A549 treated with CORT108297 at 1 μM for 4 hours (cell line): ENCODE measurements around the gene SRRM2. TPM values are rescaled to one million over a fixed set of nuclear protein-coding genes. Genes with fewer than 3 reads are reported as not detected.

Experiments used
- total RNA-seq: library from RNA; stranded (reverse); fragments of 200-300 nt; extraction: Qiagen RNA extraction; gene quantifications from 5 replicates; pipeline ENCODE4 v1.2.3, GENCODE V29; 2022

Gene SRRM2
- total RNA-seq: 298 to 435 TPM (median 394 TPM) in 5 replicates

DNA sequence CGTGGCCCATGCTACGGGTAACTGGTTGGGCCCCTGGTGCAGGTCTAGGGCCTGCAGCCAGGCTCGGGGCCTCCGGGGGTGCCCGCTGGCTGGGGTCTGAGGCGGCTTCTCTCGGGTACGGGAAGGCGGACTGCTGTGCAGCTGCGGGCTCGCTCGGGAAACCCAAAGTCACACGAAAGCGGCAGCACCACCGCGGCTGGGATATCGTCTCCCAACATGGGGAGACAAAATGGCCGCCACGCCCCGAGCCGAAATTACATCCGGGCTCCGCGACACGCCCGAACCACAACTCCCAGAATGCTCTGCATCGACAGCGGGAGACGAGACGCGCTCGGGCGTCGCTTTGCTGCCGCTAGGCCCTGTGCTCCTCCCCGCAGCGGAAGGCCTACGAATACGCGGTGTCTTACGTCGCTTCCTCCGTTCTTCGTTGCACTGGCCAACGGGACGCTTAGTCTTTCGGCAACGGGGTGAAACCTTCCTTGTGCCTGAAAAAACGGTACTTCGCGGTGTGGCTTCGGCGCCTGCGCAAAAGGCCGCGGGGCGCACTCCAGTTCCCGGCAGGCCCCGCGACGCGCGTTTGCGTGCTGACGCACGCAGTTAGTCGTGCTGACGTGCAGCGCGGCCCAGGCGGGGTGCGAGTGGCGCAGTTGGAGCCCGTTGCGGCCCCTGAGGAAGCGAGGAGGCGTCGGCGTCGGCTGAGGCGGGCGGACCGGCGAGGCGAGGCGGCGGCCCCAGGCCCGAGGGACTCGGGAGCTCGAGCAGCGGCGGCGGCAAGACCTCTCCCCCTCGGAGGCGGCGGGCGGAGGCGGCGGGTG is at the start of gene SRRM2:
Gene SRRM2 (plus strand): TSS at position 604 of the 815 bp plus-strand sequence. CDS start 3,727 bp downstream, outside the sequence.

GRCh38 chr16:2720064-2720457 is 32.4 kb upstream of the SRRM2 start, which contains the start of gene PRSS27:
TSS of gene PRSS27 (minus strand) at chr16:2720224. CDS start at chr16:2720160, 64 bp downstream.

DNA sequence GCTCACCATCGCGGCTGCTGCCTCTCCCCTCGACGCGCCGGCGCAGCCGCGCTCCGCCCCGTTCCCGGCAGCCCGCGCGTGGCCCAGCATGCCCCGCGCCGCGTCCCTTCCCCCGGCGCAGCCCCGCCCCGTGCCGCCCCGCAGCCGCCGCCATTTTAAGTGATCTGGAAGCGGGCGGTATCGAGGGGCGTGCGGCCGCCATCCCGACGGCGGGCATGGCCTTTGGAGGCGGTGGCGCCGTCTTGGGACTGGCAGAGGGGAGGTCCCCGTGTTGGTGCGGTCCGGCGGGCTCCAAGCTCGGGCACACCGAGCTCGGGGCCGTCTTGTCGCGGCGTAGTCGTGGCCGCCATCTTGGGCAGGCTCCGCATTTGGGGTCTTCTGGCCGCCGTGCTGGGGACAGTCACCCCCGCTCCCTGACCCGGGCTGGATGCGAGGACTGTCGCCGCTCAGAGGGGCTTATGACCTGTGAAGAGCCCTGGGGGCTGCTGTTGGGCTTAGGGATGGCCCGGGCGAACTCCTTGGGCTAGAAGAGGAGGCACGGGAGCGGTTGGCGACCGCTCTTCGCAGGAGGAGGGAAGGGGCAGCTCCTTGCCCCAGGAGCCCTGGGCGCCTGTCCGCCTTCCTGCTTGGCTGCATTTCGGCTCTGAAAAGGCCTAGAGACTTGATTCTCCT is 24.9 kb downstream of the SRRM2 start, which contains the start of gene ELOB:
Gene ELOB (minus strand): TSS at position 50 of the 672 bp plus-strand sequence. CDS start 41 bp downstream, at position 9.

DNA sequence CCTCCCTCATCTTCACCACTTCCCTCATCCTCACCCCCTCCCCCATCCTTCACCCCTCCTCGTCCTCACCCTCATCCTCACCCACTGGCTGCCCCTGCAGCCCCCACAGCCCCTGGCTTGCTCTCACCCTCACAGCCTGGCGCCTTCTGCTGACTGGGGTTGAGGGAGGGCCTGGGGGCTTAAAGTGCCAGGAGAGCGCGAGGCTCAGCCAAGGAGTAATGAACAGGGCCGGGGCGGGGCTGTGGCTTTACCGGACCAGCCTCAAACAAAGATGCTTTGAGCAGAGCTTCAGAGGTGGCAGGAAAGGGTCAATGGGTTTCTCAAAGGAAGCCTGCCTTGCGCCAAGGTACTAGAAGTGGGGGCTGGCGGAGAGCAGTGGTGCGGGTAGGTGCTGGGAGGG is 35.0 kb downstream of the SRRM2 start, which contains the start of gene PRSS33:
Gene PRSS33 (minus strand): TSS at position 155 of the 400 bp plus-strand sequence. CDS start 1,013 bp downstream, outside the sequence.

DNA sequence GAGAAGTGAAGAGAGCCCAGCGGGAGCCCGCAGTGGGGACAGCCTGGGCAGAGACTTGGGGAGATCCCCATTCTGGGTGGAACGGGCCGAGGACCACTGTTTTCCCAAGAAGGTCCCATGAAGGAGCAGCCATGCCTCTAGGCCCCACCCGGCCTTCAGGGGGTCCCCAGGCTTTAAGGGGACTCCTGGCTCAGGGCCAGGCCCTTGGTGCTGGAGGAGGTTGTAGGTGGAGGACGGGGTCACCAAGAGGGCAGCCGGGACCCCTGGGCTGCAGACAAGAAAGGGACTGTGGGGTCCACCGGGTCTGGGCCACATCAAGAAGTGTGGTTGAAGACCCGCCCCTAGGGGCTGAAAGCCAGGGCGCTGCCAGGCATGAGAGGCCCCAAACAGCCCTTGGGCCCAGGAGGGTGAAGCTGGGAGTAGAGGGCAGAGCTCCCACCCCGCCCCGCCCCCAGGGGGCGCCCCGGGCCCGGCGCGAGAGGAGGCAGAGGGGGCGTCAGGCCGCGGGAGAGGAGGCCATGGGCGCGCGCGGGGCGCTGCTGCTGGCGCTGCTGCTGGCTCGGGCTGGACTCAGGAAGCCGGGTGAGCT is 64.4 kb downstream of the SRRM2 start, which contains the start of gene PRSS21:
Gene PRSS21 (plus strand): TSS at position 487 of the 589 bp plus-strand sequence. CDS start 32 bp downstream, at position 519.

Other genes starting within 250 kb of the SRRM2 start
- 148 to 313 TPM (median 244 TPM) in 5 replicates for gene ATP6V0C, start 238.7 kb upstream of the SRRM2 start, total RNA-seq
- 16.1 to 31.7 TPM (median 29.1 TPM) in 5 replicates for gene AMDHD2, start 232.3 kb upstream of the SRRM2 start, total RNA-seq
- 0.07 to 0.13 TPM (median 0.08 TPM) in 3 of 5 replicates, not detected in the others for gene CEMP1, start 221.2 kb upstream of the SRRM2 start, total RNA-seq
- gene PDPK1, start 214.6 kb upstream of the SRRM2 start, total RNA-seq: 20.2 to 23.8 TPM (median 21.2 TPM) in 5 replicates
- 34.8 to 46.0 TPM (median 43.1 TPM) in 5 replicates for gene KCTD5, start 70.1 kb upstream of the SRRM2 start, total RNA-seq
- gene PRSS27, start 32.4 kb upstream of the SRRM2 start, total RNA-seq: 0.89 to 1.7 TPM (median 1.5 TPM) in 5 replicates
- 441 to 526 TPM (median 493 TPM) in 5 replicates for gene ELOB, start 24.6 kb downstream of the SRRM2 start, total RNA-seq
- gene PRSS33, start 34.9 kb downstream of the SRRM2 start, total RNA-seq: not detected in 5 replicates
- not detected in 5 replicates for gene PRSS41, start 45.8 kb downstream of the SRRM2 start, total RNA-seq
- gene PRSS21, start 64.6 kb downstream of the SRRM2 start, total RNA-seq: 0.14 to 0.35 TPM in 2 of 5 replicates, not detected in the others
- gene ZG16B, start 77.7 kb downstream of the SRRM2 start, total RNA-seq: 0.74 to 1.2 TPM (median 0.82 TPM) in 5 replicates
- gene PRSS22, start 105.5 kb downstream of the SRRM2 start, total RNA-seq: 1.2 to 2.8 TPM (median 2.4 TPM) in 5 replicates
- gene FLYWCH2, start 130.6 kb downstream of the SRRM2 start, total RNA-seq: 47.2 to 60.5 TPM (median 56.0 TPM) in 5 replicates
- gene FLYWCH1, start 159.3 kb downstream of the SRRM2 start, total RNA-seq: 18.4 to 33.4 TPM (median 28.8 TPM) in 5 replicates
- gene KREMEN2, start 211.6 kb downstream of the SRRM2 start, total RNA-seq: 0.74 to 2.4 TPM (median 2.2 TPM) in 5 replicates
- gene PAQR4, start 216.7 kb downstream of the SRRM2 start, total RNA-seq: 29.3 to 49.0 TPM (median 45.3 TPM) in 5 replicates
- 58.3 to 101 TPM (median 92.1 TPM) in 5 replicates for gene PKMYT1, start 227.8 kb downstream of the SRRM2 start, total RNA-seq